ENCODE results near the gene PIWIL4.

- TF ChIP-seq CTCF (IDR thresholded peaks at IDR 0.05) (no peak), POLR2A (IDR thresholded peaks at IDR 0.05) (no peak)
Measured at GRCh38 chr11:94553938-94554337, 13.2 kb upstream of the PIWIL4 start.
